Measurements from ENCODE around the gene NMT1. TPM values are rescaled to one million over a fixed set of nuclear protein-coding genes. Genes with fewer than 3 reads are reported as not detected.

Gene NMT1
- total RNA-seq, 1 donor from 2014 or later: 97.9 TPM

DNA sequence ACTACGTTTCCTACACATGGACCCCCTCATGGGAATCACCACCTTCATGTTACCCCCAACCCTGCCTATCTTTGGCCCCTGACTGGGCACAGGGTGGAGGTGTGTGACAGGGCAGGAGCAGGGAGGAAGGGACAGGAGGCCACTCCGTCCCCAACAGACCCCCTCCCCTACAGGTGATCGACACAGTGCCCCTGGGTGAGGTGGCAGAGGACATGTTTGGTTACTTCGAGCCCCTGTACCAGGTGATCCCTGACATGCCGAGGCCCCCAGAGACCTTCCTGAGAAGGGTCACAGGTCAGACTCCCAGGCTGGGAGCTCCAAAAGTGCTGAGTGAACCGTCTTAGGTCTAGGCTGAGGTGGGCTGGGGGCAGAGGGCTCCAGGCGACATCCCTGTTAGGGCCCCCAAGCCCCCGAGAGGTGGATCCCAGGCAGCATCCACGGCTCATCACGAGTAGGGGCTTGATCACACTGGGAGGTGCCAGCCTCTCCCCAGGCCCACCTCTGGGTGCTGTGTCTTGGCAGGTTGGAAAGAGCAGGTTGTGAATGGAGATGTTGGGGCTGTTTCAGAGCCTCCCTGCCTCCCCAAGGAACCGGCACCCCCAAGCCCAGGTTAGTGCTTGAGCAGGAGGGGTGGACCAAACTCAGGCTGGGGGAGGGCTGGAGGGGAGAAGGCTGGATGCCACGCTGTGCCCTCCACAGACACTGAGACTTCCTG, 75.9 kb downstream of the NMT1 start:
- Mint-ChIP-seq H3K27ac (ENCODE audit: unreplicated experiment) (no peak overlapping the region), H3K9me3 (ENCODE audit: unreplicated experiment) (no peaks in the 10 kb centered on the region), H3K27me3 (ENCODE audit: unreplicated experiment) (no peaks in the 10 kb centered on the region), H3K4me3 (ENCODE audit: unreplicated experiment) (no peak overlapping the region), H3K36me3 (ENCODE audit: unreplicated experiment) (no peaks in the 10 kb centered on the region), H3K4me1 (ENCODE audit: unreplicated experiment) (peaks cover 15% of the 10 kb centered on the region)
- DNase-seq (ENCODE audit: extremely low spot score, unreplicated experiment): no peak
- TF ChIP-seq, protein P1, sequence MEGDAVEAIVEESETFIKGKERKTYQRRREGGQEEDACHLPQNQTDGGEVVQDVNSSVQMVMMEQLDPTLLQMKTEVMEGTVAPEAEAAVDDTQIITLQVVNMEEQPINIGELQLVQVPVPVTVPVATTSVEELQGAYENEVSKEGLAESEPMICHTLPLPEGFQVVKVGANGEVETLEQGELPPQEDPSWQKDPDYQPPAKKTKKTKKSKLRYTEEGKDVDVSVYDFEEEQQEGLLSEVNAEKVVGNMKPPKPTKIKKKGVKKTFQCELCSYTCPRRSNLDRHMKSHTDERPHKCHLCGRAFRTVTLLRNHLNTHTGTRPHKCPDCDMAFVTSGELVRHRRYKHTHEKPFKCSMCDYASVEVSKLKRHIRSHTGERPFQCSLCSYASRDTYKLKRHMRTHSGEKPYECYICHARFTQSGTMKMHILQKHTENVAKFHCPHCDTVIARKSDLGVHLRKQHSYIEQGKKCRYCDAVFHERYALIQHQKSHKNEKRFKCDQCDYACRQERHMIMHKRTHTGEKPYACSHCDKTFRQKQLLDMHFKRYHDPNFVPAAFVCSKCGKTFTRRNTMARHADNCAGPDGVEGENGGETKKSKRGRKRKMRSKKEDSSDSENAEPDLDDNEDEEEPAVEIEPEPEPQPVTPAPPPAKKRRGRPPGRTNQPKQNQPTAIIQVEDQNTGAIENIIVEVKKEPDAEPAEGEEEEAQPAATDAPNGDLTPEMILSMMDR (IDR thresholded peaks at IDR 0.05): no peak

DNA sequence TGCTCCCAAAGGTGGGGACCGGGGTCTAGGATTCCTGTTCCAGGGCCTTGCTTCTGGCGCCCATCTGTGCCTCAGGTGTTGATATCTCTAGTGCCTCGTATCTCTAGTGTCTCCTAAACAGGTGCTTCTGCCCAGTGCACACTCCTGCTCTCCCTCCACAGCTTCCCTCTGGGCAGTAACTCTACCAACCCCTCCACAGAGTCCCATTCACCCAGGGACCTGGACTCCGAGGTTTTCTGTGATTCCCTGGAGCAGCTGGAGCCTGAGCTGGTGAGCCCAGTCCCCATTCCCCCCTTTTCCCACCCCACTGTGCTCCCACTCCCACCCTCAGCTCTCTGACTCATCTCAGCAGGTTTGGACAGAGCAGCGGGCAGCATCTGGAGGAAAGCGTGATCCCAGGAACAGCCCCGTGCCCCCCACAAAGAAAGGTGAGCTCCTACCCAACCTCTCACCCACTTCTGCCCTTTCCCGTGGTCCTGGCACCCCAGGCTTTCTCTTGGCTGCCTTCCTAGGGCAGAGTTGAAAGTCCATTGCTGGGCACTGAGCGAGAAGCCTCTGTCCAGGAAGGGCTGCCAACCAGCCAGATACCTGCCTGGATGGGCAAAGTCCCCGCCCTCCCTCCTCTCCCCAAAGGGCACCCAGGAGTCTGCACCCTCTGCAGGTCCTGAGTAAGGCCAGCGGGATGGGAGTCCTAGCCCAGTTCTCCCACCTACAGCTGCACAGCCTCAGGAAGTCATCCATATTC, 76.6 kb downstream of the NMT1 start:
- TF ChIP-seq, protein P1 (IDR thresholded peaks at IDR 0.05): no peak
- H3K27ac Mint-ChIP-seq (ENCODE audit: unreplicated experiment): no peak overlapping the region
- no peak for DNase-seq (ENCODE audit: extremely low spot score, unreplicated experiment)

DNA sequence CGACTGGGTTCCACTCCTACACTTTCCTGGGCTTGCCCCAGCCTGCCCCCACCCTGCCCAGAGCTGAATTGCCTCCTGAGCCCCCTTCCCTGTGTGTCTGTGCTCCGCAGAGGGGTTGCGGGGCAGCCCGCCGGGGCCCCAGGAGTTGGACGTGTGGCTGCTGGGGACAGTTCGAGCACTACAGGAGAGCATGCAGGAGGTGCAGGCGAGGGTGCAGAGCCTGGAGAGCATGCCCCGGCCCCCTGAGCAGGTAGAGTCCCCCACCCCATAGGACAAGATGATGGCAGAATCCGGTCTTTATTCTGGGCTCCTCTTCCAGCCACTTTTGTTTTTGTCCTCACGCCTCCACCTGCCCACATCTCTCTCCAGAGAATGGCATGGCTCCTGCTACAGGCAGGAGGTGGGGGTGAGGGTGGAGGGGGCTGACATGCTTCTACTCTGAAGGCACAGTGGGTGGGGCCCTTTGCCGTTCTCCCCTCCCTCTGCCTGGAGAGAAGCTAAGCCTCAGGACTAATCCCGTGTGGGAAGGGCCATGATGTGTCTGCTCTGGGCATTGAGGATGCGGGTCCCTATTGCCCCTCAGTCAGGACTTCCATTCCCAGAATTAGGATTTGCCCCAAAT, 77.9 kb downstream of the NMT1 start:
- Mint-ChIP-seq H3K27ac (ENCODE audit: unreplicated experiment) (no peak overlapping the region), H3K4me1 (ENCODE audit: unreplicated experiment) (peaks cover 13% of the 10 kb centered on the region)
- DNase-seq (ENCODE audit: extremely low spot score, unreplicated experiment): no peak

More for the DNA sequence above, 76.6 kb downstream of the NMT1 start:
- peaks cover 15% of the 10 kb centered on the region for H3K4me1 Mint-ChIP-seq (ENCODE audit: unreplicated experiment)
- no peaks in the 10 kb centered on the region for H3K36me3 Mint-ChIP-seq (ENCODE audit: unreplicated experiment)
- H3K9me3 Mint-ChIP-seq (ENCODE audit: unreplicated experiment): no peaks in the 10 kb centered on the region
- H3K4me3 Mint-ChIP-seq (ENCODE audit: unreplicated experiment): no peak overlapping the region
- H3K27me3 Mint-ChIP-seq (ENCODE audit: unreplicated experiment): no peaks in the 10 kb centered on the region

DNA sequence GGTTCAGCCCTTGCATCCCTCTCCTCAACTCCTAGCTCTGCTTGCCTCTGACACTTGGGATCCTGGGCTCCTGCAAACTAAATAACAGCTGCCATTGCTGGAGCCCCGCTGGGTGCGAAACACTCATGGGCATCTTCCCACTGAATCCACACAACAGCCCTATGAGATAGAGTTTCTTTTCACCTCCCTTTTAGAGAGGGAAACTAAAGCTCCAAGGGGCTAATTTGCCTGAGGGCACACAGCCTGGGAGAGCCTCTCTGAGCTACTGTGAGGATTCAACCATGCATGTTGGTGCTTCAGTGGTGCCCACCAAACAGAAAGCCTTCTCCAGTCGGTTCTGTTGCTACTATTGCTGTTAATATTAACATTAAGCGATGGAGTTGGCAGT, 78.4 kb downstream of the NMT1 start:
- Mint-ChIP-seq H3K27me3 (ENCODE audit: unreplicated experiment) (no peaks in the 10 kb centered on the region), H3K27ac (ENCODE audit: unreplicated experiment) (no peak overlapping the region), H3K36me3 (ENCODE audit: unreplicated experiment) (no peaks in the 10 kb centered on the region), H3K9me3 (ENCODE audit: unreplicated experiment) (no peaks in the 10 kb centered on the region), H3K4me1 (ENCODE audit: unreplicated experiment) (peaks cover 13% of the 10 kb centered on the region), H3K4me3 (ENCODE audit: unreplicated experiment) (no peak overlapping the region)
- TF ChIP-seq, protein P1 (IDR thresholded peaks at IDR 0.05): no peak
- DNase-seq (ENCODE audit: extremely low spot score, unreplicated experiment): no peak

More for the DNA sequence above, 77.9 kb downstream of the NMT1 start:
- TF ChIP-seq, protein P1 (IDR thresholded peaks at IDR 0.05): no peak
- Mint-ChIP-seq H3K27me3 (ENCODE audit: unreplicated experiment) (no peaks in the 10 kb centered on the region), H3K36me3 (ENCODE audit: unreplicated experiment) (no peaks in the 10 kb centered on the region), H3K4me3 (ENCODE audit: unreplicated experiment) (no peak overlapping the region), H3K9me3 (ENCODE audit: unreplicated experiment) (no peaks in the 10 kb centered on the region)
